Measurements from ENCODE around the gene ARHGEF17. TPM values are rescaled to one million over a fixed set of nuclear protein-coding genes. Genes with fewer than 3 reads are reported as not detected.

Gene ARHGEF17
- total RNA-seq, 1 donor from 2014 or later = 43.3 TPM

DNA sequence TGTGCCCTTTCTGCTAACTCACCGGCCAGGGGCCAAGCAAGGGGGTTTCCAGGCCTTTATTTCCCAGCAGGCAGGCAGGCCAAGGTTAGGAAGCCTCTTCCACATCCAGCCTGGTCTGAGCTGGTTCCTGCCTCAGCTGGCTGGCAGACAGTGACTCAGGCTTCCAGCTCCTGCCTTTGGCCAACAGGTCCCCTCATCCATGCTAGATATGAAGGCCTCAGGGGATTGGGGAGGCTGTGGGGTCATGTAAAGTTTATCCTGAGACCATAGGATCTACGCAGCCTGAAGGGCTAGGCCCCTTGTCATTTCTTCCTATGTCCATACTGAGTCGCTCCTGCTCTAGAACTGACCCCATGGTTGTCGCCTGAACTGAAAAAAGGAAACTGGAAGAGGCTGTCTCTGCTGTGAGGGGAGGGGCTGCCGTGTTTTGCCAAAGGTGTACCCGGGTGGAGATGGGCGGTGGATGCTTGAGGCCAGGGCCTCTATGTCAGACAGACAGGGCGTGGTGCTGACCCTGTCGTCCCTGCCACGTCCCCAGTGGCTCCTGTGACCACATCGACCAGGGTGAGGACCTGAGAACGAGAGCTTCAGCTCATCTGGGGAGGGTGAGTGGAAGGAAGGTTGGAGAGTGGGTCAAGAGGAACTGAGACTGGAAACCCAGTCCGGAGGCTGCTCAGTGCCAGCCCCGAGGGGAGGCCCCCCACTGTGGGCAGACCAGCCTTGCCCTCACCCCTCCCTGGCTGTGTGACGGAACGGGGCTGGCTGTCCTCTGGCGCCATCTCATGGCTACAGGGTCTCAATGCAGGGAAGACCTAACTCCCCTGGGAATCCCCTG, 19.0 kb upstream of the ARHGEF17 start:
- Mint-ChIP-seq H3K27ac (ENCODE audit: unreplicated experiment) (no peak overlapping the region), H3K27me3 (ENCODE audit: unreplicated experiment) (peaks cover 4% of the 10 kb centered on the region), H3K4me3 (ENCODE audit: unreplicated experiment) (no peak overlapping the region), H3K9me3 (ENCODE audit: unreplicated experiment) (peaks cover 3% of the 10 kb centered on the region), H3K36me3 (ENCODE audit: unreplicated experiment) (no peaks in the 10 kb centered on the region), H3K4me1 (ENCODE audit: low read depth, unreplicated experiment) (no peaks in the 10 kb centered on the region)
- DNase-seq = peak; percentile 72
- TF ChIP-seq, protein P1, sequence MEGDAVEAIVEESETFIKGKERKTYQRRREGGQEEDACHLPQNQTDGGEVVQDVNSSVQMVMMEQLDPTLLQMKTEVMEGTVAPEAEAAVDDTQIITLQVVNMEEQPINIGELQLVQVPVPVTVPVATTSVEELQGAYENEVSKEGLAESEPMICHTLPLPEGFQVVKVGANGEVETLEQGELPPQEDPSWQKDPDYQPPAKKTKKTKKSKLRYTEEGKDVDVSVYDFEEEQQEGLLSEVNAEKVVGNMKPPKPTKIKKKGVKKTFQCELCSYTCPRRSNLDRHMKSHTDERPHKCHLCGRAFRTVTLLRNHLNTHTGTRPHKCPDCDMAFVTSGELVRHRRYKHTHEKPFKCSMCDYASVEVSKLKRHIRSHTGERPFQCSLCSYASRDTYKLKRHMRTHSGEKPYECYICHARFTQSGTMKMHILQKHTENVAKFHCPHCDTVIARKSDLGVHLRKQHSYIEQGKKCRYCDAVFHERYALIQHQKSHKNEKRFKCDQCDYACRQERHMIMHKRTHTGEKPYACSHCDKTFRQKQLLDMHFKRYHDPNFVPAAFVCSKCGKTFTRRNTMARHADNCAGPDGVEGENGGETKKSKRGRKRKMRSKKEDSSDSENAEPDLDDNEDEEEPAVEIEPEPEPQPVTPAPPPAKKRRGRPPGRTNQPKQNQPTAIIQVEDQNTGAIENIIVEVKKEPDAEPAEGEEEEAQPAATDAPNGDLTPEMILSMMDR (IDR thresholded peaks at IDR 0.05; ENCODE audit: partially characterized antibody, unreplicated experiment) = peak; percentile 95

DNA sequence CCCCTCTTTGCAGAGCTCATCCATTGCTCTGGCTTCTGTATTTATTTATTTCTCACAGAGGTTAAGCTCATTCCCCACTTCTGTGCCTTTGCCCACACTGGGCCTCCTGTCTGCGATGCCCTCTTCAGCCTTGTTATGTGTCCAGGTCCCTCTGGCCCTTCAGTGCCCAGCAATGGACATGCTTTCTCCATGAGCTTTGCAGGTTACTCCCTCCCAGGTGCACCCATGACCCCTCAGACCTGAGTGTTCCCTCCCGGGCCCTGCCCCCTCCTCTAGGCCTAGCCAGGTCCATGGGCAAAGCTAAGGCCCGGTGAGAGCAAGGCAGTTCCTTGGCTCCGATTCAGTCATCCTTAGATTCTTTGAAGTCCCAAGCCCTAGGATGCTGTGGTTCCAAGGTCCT, 17.5 kb upstream of the ARHGEF17 start:
- DNase-seq = no peak
- H3K4me3 Mint-ChIP-seq (ENCODE audit: unreplicated experiment) = no peak overlapping the region
- H3K27ac Mint-ChIP-seq (ENCODE audit: unreplicated experiment) = no peak overlapping the region
- H3K9me3 Mint-ChIP-seq (ENCODE audit: unreplicated experiment) = peaks cover 3% of the 10 kb centered on the region
- H3K36me3 Mint-ChIP-seq (ENCODE audit: unreplicated experiment) = no peaks in the 10 kb centered on the region
- TF ChIP-seq, protein P1 (IDR thresholded peaks at IDR 0.05; ENCODE audit: partially characterized antibody, unreplicated experiment) = no peak
- peaks cover 9% of the 10 kb centered on the region for H3K27me3 Mint-ChIP-seq (ENCODE audit: unreplicated experiment)
- no peaks in the 10 kb centered on the region for H3K4me1 Mint-ChIP-seq (ENCODE audit: low read depth, unreplicated experiment)

DNA sequence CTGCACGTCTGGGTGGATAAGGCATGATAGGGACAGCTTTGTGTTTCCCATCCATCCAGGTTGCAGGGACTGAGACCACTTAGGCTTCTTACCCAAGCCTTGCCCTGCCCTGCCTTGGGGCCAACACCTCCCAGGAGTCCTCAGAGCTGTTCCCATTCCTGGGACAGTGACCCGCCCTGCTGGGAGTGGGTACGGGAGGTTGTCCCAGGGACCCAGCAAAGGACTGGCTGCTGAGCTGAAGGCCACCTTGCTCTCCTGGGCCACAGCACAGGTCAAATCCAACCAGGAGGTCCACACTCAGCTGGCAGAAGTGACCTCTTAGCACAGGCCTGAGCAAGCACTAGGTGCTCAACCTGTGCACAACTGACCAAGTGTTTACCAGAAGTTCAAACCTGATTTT, 16.9 kb upstream of the ARHGEF17 start:
- Mint-ChIP-seq H3K4me1 (ENCODE audit: low read depth, unreplicated experiment) (no peaks in the 10 kb centered on the region), H3K36me3 (ENCODE audit: unreplicated experiment) (no peaks in the 10 kb centered on the region), H3K27me3 (ENCODE audit: unreplicated experiment) (peaks cover 9% of the 10 kb centered on the region), H3K4me3 (ENCODE audit: unreplicated experiment) (no peak overlapping the region), H3K9me3 (ENCODE audit: unreplicated experiment) (peaks cover 5% of the 10 kb centered on the region), H3K27ac (ENCODE audit: unreplicated experiment) (no peak overlapping the region)
- TF ChIP-seq, protein P1 (IDR thresholded peaks at IDR 0.05; ENCODE audit: partially characterized antibody, unreplicated experiment) = no peak
- DNase-seq = no peak

DNA sequence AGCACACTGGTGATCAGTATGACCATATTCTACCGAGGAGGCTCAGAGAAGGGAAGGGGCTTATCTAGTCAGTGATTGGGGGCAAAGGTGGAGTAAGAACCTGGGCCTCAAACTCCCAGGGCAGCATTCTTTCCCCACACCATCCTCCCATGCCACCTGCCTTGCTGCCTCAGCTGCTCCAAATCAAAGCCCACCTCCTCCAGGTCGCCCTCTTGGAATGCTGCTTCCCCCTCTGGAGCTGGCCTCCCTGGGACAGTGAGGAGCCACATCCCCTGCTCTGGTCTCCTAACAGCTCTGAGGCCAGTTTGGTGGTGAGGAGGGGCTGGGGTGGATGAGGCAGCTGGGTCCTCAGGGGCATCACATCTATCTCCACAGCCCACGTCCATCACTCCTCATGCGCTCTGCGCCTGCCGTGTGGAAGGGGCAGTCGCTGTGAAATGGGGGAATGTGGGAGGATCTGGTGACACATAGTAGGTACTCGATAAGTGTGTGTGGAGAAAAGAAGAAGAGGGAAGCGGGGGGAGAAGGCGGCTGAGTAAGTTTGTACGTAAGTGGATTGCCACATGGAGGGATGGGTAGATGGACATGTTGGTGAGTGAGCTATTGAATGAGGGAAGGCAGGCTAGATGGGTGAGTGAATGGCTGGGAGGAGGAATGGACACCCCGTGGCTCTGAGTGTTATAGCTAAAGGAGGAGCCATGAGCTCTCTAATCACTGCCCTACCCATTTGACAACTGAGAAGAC, 16.1 kb upstream of the ARHGEF17 start:
- no peak for DNase-seq
- H3K36me3 Mint-ChIP-seq (ENCODE audit: unreplicated experiment) = no peaks in the 10 kb centered on the region
- H3K27ac Mint-ChIP-seq (ENCODE audit: unreplicated experiment) = no peak overlapping the region
- no peak overlapping the region for H3K4me3 Mint-ChIP-seq (ENCODE audit: unreplicated experiment)
- H3K9me3 Mint-ChIP-seq (ENCODE audit: unreplicated experiment) = peaks cover 7% of the 10 kb centered on the region
- TF ChIP-seq, protein P1 (IDR thresholded peaks at IDR 0.05; ENCODE audit: partially characterized antibody, unreplicated experiment) = no peak
- H3K27me3 Mint-ChIP-seq (ENCODE audit: unreplicated experiment) = peaks cover 9% of the 10 kb centered on the region
- no peaks in the 10 kb centered on the region for H3K4me1 Mint-ChIP-seq (ENCODE audit: low read depth, unreplicated experiment)

DNA sequence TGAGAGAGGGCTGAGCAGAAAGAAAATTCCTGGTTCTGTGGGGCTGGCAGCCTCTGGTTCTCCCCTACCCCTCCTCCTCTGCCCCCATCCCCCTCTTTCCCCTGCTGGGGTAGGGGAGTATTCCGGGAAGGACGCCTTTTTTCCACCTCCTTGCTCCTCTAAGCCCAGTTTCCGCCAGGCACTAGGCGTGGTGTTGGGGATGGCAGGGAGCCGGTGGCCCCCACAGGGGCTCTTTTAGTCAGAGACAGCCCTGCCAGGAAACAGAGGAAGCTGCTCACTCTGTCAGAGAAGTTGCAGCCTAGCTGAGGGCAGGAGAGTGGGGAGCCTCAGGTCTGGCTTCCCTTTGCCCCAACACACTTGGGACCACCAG, 15.6 kb upstream of the ARHGEF17 start:
- TF ChIP-seq, protein P1 (IDR thresholded peaks at IDR 0.05; ENCODE audit: partially characterized antibody, unreplicated experiment) = no peak
- Mint-ChIP-seq H3K4me1 (ENCODE audit: low read depth, unreplicated experiment) (no peaks in the 10 kb centered on the region), H3K4me3 (ENCODE audit: unreplicated experiment) (no peak overlapping the region), H3K9me3 (ENCODE audit: unreplicated experiment) (peaks cover 7% of the 10 kb centered on the region), H3K27ac (ENCODE audit: unreplicated experiment) (no peak overlapping the region), H3K27me3 (ENCODE audit: unreplicated experiment) (peaks cover 9% of the 10 kb centered on the region), H3K36me3 (ENCODE audit: unreplicated experiment) (no peaks in the 10 kb centered on the region)
- DNase-seq = no peak

All from glutamatergic neuron (in vitro differentiated cells).